ENCODE data around the gene SMIM7.
"Not testable (repeated sequence)": the region's sequence is repeated elsewhere in the genome, so short reads cannot be mapped to it uniquely, and the experiment has no call there.

Gene SMIM7

GRCh38 chr19:16654140-16654539 is 5.8 kb downstream of the SMIM7 start:
- DNase-seq = no peak

- DNase-seq = no peak
Observed at GRCh38 chr19:16652854-16653253, 7.1 kb downstream of the SMIM7 start.

GRCh38 chr19:16651421-16652188 is 8.3 kb downstream of the SMIM7 start:
- not testable (repeated sequence) for DNase-seq

- DNase-seq = no peak
Observed at GRCh38 chr19:16650821-16651220, 9.1 kb downstream of the SMIM7 start.

- peak; percentile 14 for DNase-seq
Observed at GRCh38 chr19:16649734-16650133, 10.2 kb downstream of the SMIM7 start.

- no peak for DNase-seq
Observed at GRCh38 chr19:16645140-16645539, 14.8 kb downstream of the SMIM7 start.

GRCh38 chr19:16641695-16642094 is 18.2 kb downstream of the SMIM7 start:
- DNase-seq = no peak

GRCh38 chr19:16640951-16641350 is 19.0 kb downstream of the SMIM7 start:
- no peak for DNase-seq

- DNase-seq = no peak
Observed at GRCh38 chr19:16638666-16639065, 21.3 kb downstream of the SMIM7 start.

GRCh38 chr19:16637535-16637934 is 22.4 kb downstream of the SMIM7 start:
- no peak for DNase-seq

GRCh38 chr19:16631465-16631864 is 28.5 kb downstream of the SMIM7 start:
- DNase-seq = no peak

GRCh38 chr19:16628984-16629691 is 30.8 kb downstream of the SMIM7 start:
- DNase-seq = peak; percentile 33

GRCh38 chr19:16628183-16628983 is 31.6 kb downstream of the SMIM7 start, which contains the start of gene MED26:
MED26 (minus strand) TSS chr19:16628204; CDS start chr19:16627943, 261 bp downstream.
- DNase-seq = peak; percentile 94

- no peak for DNase-seq
Observed at GRCh38 chr19:16627928-16628182, 32.1 kb downstream of the SMIM7 start.

- DNase-seq = no peak
Observed at GRCh38 chr19:16627193-16627927, 32.6 kb downstream of the SMIM7 start.

- DNase-seq = no peak
Observed at GRCh38 chr19:16626796-16627192, 33.1 kb downstream of the SMIM7 start.

- no peak for DNase-seq
Observed at GRCh38 chr19:16625163-16625958, 34.6 kb downstream of the SMIM7 start.

GRCh38 chr19:16624236-16624635 is 35.7 kb downstream of the SMIM7 start:
- no peak for DNase-seq

GRCh38 chr19:16623576-16623975 is 36.4 kb downstream of the SMIM7 start:
- no peak for DNase-seq

- no peak for DNase-seq
Observed at GRCh38 chr19:16623066-16623465, 36.9 kb downstream of the SMIM7 start.

GRCh38 chr19:16621165-16621800 is 38.7 kb downstream of the SMIM7 start:
- DNase-seq = no peak

GRCh38 chr19:16620584-16620983 is 39.4 kb downstream of the SMIM7 start:
- DNase-seq = no peak
